ENCODE measurements around the gene TTF2. TPM values are rescaled to one million over a fixed set of nuclear protein-coding genes. Genes with fewer than 3 reads are reported as not detected.
A peak's percentile ranks its signal among the peaks of the same experiment; 100 is the strongest.

The TTF2 gene
- total and polyA plus RNA-seq, 9 of the 15 experiments (the other 6 are each of a cell fraction or from before 2014, with no cell fraction given) = 9.4 to 71.1 (median 42.1) TPM

DNA sequence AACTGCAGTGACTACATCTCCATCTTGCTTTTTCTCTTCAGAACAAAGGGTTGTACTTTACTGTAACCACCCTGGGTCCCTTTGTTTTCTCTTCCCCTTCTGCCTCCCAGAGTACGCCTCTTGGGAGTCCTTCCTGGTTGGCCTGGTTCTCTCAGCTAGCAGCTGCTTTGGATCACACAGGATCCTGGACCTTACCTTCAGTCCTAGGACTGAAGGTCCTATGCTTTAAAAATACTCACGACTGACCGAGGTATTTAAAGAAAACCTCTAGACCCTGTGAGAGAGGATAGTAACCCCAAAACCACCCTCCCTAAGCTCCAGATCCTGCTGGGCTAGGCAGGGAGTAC, 56.6 kb downstream of the TTF2 start:
- Histone ChIP-seq H2AFZ (ENCODE audit: low read depth, low read length) (peak overlapping the region; percentile 26; the same call in 1 of the 2 replicates), H3K9me1 (ENCODE audit: control insufficient read depth, insufficient read depth, low read length) (no peaks in the 10 kb centered on the region), H3K9me3 (replicated peaks; ENCODE audit: control insufficient read depth, insufficient read depth, low read depth, low read length) (no peaks in the 10 kb centered on the region), H3K27ac (ENCODE audit: extremely low read depth, low read depth, low read length) (no peak overlapping the region), H3K4me3 (no peak overlapping the region), H3K4me2 (ENCODE audit: insufficient read depth, low read length) (peak overlapping the region; percentile 33; the same call in 1 of the 2 replicates), H3K9ac (ENCODE audit: insufficient read depth in 1 of 2, low read depth in 2 of 2, low read length in 2 of 2) (no peak overlapping the region), H3K79me2 (ENCODE audit: control insufficient read depth, insufficient read depth, low read length) (no peaks in the 10 kb centered on the region), H3K27me3 (ENCODE audit: control insufficient read depth in 2 of 2, insufficient read depth in 2 of 2, low read length in 2 of 2) (no peaks in the 10 kb centered on the region), H4K20me1 (replicated peaks; ENCODE audit: control insufficient read depth, insufficient read depth, low read length) (no peaks in the 10 kb centered on the region), H3K36me3 (ENCODE audit: control insufficient read depth, insufficient read depth, low read length) (peaks cover 5% of the 10 kb centered on the region; the same call in 1 of the 3 replicates), H3K4me1 (replicated peaks in 1 of 2; ENCODE audit: control insufficient read depth in 2 of 2, insufficient read depth in 2 of 2, low read length in 2 of 2) (peaks cover 9 to 17% of the 10 kb centered on the region in 2 experiments; a peak in 4 of 5 replicates)
- 56% methylated on average over 3 of the region's 3 CpGs for WGBS (ENCODE audit: insufficient coverage, low coverage, missing lambda C conversion rate)
- intact Hi-C loops (cut with micrococcal nuclease) (no loop called here), in situ Hi-C loops (cut with MboI) (no loop called here)
- ATAC-seq (no peak), FAIRE-seq (no peak), DNase-seq (ENCODE audit: extremely low read depth in 1 of 4, low spot score in 3 of 4) (no peak)
- TF ChIP-seq DACH1 (IDR thresholded peaks at IDR 0.05; ENCODE audit: partially characterized antibody) (no peak), CREB1 (IDR thresholded peaks at IDR 0.05) (no peak), CREB1 (CRISPR knock-in tag; IDR thresholded peaks at IDR 0.05) (0 out of 2 replicates have a peak, but pooled peaks have one; percentile 20), ZNF316 (IDR thresholded peaks at IDR 0.05) (no peak), ID3 (CRISPR knock-in tag; IDR thresholded peaks at IDR 0.05) (no peak), ID3 (tag; IDR thresholded peaks at IDR 0.05) (no peak), NR3C1 (CRISPR knock-in tag; IDR thresholded peaks at IDR 0.05) (no peak), MYBL2 (IDR thresholded peaks at IDR 0.05; ENCODE audit: low read depth) (no peak), MYBL2 (CRISPR knock-in tag; IDR thresholded peaks at IDR 0.05; ENCODE audit: borderline replicate concordance) (no peak), CSDE1 (IDR thresholded peaks at IDR 0.05) (no peak), HEY1 (CRISPR knock-in tag; IDR thresholded peaks at IDR 0.05; ENCODE audit: borderline replicate concordance) (no peak), ARID2 (IDR thresholded peaks at IDR 0.05) (no peak), SOX6 (IDR thresholded peaks at IDR 0.05) (0 out of 2 replicates have a peak, but pooled peaks have one; percentile 2), BRD4 (IDR thresholded peaks at IDR 0.05) (no peak), RFX1 (IDR thresholded peaks at IDR 0.05) (no peak), RBM34 (IDR thresholded peaks at IDR 0.05; ENCODE audit: borderline replicate concordance, insufficient read depth, low read length) (no peak), MAZ (CRISPR knock-in tag; conservative IDR thresholded peaks at IDR 0.05 in 1 of 2, IDR thresholded peaks at IDR 0.05 in 1 of 2) (no peak), ZNF324 (CRISPR knock-in tag; IDR thresholded peaks at IDR 0.05) (no peak)
- TF ChIP-seq, protein P1, sequence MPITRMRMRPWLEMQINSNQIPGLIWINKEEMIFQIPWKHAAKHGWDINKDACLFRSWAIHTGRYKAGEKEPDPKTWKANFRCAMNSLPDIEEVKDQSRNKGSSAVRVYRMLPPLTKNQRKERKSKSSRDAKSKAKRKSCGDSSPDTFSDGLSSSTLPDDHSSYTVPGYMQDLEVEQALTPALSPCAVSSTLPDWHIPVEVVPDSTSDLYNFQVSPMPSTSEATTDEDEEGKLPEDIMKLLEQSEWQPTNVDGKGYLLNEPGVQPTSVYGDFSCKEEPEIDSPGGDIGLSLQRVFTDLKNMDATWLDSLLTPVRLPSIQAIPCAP (CRISPR knock-in tag; IDR thresholded peaks at IDR 0.05; ENCODE audit: borderline replicate concordance) = no peak
- POLR2A ChIA-PET = interaction anchor here (0.6 to 0.7 kb wide), 2 partner anchors 10 to 25 kb away, joined by 3 read pairs; no protein-coding TSS in a partner anchor
- CTCF ChIA-PET (ENCODE audit: low intra/inter-chr PET ratio) = interaction anchor here (0.7 kb wide), 1 partner anchor 11 kb away, joined by 3 read pairs; no protein-coding TSS in a partner anchor
- BruUV-seq (replicated peaks) = no TSS peak

All from K562 (cell line).